Measurements from ENCODE around the gene JAK1.

DNA sequence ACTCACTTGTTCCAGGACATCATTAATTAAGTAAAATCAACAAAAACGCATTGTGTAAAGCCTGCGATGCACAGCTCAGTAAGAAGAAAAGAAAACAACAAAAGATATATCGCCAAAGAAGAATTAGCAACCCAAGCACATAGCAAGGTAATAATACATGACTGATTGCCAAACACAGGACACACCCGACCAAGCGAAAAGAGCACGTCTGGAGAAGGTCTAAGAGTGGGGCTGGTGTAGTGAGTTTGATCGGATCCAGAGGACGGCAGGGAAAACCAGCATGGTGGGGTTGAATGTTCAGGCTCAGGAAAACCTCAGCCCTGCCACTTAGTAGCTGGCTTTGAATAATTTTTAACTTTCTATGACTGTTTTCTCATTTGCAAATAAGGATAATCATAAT, 69.8 kb downstream of the JAK1 start:
- TF ChIP-seq, protein P1, sequence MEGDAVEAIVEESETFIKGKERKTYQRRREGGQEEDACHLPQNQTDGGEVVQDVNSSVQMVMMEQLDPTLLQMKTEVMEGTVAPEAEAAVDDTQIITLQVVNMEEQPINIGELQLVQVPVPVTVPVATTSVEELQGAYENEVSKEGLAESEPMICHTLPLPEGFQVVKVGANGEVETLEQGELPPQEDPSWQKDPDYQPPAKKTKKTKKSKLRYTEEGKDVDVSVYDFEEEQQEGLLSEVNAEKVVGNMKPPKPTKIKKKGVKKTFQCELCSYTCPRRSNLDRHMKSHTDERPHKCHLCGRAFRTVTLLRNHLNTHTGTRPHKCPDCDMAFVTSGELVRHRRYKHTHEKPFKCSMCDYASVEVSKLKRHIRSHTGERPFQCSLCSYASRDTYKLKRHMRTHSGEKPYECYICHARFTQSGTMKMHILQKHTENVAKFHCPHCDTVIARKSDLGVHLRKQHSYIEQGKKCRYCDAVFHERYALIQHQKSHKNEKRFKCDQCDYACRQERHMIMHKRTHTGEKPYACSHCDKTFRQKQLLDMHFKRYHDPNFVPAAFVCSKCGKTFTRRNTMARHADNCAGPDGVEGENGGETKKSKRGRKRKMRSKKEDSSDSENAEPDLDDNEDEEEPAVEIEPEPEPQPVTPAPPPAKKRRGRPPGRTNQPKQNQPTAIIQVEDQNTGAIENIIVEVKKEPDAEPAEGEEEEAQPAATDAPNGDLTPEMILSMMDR (IDR thresholded peaks at IDR 0.05), result no peak
- no peak for TF ChIP-seq POLR2A (IDR thresholded peaks at IDR 0.05)
